ENCODE measurements around the gene LRRC2.
"Not testable (repeated sequence)": the region's sequence is repeated elsewhere in the genome, so short reads cannot be mapped to it uniquely, and the experiment has no call there.

The LRRC2 gene, protein sequence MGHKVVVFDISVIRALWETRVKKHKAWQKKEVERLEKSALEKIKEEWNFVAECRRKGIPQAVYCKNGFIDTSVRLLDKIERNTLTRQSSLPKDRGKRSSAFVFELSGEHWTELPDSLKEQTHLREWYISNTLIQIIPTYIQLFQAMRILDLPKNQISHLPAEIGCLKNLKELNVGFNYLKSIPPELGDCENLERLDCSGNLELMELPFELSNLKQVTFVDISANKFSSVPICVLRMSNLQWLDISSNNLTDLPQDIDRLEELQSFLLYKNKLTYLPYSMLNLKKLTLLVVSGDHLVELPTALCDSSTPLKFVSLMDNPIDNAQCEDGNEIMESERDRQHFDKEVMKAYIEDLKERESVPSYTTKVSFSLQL

DNA sequence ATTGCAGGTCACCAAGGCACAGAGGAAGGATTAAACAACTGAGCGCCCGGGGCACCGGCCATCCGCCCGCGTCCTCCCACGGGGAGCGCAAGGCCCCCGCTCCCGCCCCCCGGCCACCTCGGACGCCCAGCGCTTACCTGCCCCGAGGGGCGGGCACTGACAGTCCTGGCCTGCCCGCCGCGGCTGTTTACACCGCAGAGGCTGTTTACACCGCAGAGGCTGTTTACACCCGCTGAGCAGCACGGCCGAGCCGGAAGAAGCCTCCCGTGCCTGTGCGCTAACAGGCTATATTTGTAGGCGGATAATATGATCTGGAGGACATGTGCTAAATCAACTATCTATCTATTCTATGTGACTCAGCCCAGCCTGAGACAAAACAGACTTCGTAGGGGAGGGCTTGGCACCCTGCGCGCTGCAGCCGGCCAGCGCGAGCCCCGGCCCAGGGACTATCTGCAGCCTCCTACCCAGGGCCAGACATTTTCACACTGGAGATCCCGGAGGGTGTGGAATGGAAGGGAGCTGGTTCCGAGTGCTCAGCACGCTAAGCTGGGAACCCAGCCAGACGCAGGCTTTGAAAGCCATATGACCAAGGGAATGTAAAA, at the start of gene LRRC2:
LRRC2 (minus strand) TSS at position 263 of the 602 bp plus-strand sequence. CDS start 14,711 bp downstream, outside the sequence.
- DNase-seq (ENCODE audit: extremely low spot score, insufficient read length, low read depth) (no peak), FAIRE-seq (no peak)

DNA sequence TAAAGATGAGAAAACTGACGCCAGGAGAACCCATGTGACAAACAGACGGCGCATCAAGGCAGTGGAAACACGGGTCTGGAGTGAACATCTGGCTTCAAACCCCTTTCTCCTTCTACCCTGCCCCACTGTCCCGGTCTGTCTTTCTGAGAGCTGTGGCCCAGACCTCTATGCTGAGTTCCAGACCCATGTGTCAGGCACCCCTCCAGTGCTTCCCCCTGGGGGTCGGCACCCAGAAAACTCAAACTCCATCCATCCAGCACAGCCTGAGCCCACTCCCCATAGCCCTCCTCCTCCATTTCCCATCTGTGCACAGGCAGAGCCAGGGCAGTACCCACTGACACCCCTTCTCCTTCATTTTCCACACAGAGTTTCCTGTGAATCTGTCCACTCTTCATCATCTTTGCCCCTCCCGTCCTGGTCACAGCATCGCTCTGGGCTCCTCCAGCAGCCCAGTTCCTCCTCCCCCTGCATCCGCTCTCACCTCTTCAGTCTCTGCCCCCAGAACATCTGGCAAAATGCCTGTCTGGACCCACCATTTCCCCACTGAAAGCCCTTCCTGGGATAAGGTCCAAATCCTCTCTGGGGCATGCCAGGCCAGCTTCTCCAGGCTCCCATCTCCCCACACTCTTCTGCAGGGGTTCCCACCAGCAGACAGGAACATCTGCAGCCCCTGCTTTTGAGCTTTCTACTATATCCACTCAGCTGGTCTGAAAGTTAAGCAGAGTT, 49.1 kb upstream of the LRRC2 start:
- FAIRE-seq, result no peak
- no peak for DNase-seq (ENCODE audit: extremely low spot score, insufficient read length, low read depth)

DNA sequence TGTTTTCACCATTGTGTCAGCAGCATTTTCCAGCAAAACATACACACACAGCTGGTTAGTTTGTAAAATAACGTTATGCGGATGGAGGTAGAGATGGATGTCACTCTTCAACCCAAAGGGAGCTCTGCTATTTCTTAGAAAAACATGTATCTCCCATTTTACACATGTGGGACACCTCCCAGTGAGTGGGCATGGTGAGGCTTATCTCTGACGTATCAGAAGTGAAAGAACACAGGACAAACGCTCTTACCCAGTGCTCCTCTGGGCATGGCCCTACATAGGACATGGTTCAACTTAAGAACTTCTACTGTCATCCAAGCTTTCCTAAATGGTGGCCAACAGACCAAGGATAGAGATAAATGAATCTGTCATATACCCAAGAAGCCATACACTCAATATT, 48.3 kb upstream of the LRRC2 start:
- DNase-seq (ENCODE audit: extremely low spot score, insufficient read length, low read depth), result no peak
- no peak for FAIRE-seq

DNA sequence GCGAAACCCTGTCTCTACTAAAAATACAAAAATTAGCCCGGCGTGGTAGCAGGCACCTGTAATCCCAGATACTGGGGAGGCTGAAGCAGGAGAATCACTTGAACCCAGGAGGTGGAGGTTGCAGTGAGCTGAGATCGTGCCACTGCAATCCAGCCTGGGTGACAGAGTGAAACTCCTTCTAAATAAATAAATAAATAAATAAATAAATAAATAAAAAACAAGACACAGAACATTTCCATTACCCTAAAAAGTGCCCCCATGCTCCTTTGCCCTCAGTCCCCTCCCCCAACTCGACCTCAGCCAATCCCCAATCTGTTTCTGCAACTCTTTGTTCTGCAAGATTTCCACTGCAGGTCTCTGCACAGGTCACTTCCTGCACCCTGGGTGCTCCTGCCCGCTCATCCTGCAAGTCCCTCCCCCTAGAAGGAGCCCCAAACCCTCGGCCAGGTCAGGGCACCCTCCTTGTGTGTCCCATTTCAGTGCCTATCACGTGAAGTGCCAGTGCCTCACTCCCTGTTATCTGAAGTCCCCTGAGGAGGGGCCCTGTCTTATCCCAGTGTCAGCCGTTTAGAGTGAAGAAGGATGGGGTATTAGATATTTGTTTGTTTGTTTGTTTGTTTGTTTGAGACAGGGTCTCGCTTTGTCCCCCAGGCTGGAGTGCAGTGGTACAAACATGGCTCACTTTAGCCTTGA, 47.4 kb upstream of the LRRC2 start:
- FAIRE-seq, result no peak
- no peak for DNase-seq (ENCODE audit: extremely low spot score, insufficient read length, low read depth)

DNA sequence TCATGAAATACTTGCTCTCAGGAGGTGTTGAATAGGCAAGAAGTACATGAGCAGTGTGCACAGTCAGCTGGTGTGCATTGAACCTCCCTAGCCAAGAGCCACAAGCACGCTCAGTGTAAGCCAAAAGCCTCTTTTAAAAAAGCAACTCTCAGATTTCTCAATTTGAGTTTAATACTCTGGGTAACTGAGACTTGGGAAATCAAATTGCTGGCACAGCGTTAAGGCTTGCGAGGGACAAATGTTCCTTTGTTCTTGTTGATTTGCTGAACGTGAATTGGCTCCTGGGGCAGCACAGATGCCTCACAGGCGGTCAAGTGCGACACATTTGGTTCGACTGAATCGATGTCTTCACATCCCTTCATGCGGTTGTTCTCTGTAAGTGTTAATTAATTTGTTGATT, 46.2 kb upstream of the LRRC2 start, which contains the start of gene FAM240A:
FAM240A (plus strand) TSS at position 202 of the 400 bp plus-strand sequence; CDS start at position 361, 159 bp downstream.
- FAIRE-seq, result no peak

DNA sequence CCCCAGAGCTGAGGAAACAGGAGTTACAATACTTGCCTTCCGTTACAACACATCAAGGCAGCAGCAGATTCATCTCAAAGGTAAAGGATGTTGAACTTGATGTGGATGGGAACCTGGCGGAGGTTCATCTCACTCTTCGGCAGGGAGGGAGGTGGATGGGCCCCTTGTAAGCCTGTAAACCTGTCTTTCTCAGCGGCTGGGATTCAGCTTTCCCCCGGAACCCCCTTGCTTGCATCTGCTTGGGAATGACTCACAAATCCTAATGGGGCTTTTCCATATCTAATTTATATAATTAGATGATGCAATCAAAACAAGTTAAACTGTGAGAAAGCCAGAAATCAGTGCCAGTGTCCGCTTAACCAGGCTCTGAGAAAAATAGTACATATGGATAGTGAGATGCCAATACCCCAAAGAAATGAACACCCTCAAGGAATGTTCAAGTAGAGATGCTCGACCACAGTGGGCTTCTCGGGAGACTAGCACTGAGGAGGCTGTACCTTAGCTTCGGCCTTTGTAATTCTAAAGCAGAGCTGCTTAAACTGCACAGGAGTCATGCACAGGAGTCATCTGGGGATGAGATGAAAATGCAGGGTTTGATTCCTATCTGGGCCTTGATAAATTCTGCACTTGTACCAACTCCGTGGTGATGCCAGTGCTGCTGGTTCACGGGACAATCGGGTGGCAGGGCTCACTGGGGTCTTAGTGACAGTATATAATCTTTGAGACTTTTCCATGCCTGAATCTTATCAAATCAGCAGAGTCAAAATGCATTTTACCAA, 44.0 kb upstream of the LRRC2 start:
- FAIRE-seq, result no peak

More for the DNA sequence above, 46.2 kb upstream of the LRRC2 start, which contains the start of gene FAM240A:
- no peak for DNase-seq (ENCODE audit: extremely low spot score, insufficient read length, low read depth)

DNA sequence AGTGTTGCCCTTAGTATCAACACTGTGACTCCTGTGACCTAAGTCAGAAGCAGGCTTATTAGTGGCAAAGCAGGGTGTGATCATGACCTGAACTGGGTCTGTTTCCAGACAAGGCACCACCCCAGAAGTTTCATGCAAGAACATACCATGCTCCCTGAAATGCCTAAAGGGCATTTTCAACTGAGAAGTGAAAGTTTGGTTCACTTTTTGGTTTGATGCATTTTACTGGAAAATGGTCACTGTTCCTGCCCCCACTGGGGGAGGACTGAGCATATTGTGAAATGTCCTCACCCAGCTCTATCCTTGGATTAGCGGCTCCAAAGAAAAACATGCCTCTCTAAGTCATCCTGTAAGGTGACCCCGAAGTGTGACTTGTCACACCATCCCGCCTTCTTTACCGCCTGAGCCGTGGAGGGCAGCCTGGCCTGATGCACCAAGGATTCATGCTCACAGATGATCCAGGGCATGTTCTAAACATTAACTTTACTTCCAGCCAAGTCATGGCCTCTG, 43.2 kb upstream of the LRRC2 start:
- DNase-seq (ENCODE audit: extremely low spot score, insufficient read length, low read depth) (no peak), FAIRE-seq (no peak)

More for the DNA sequence above, 44.0 kb upstream of the LRRC2 start:
- DNase-seq (ENCODE audit: extremely low spot score, insufficient read length, low read depth), result no peak

DNA sequence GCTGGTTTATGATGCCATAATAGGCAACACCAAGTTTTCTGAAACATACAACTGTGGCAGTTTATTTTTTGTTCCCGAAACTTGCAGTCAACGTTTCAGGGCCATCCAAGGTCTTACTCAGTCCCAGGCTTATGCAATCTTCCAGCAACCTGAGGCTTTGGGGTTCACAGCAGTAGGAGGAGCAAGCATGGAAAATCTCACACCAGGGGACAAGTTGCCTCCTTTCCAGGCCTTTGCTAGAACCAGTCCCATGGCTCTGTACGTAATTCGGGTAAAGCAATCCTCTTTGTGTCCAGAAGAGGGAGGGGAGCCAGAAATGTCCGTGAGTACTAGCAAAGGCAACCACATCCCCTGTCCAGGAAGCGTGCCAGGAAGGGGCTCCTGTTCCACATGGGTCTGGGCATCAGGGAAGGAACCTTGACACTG, 41.5 kb upstream of the LRRC2 start:
- DNase-seq (ENCODE audit: extremely low spot score, insufficient read length, low read depth), result no peak
- FAIRE-seq, result no peak

DNA sequence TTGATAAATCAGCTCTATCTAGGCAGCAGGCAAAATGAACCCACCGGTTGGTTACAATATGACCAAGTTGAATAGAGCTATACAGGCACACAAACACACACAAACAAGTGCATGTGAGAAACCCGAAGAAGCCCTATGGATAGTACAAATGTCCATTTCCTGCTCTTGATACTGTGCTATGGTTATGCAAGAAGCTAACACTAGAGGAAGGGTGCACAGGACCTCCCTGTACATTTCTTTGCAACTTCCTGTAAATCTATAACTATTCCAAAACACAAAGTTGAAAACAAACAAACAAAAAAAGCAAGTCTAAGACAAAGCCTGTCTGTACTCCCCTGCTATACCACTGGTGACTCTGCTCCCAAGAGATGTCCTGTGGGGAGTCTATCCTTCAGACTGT, 38.0 kb upstream of the LRRC2 start:
- FAIRE-seq (no peak), DNase-seq (ENCODE audit: extremely low spot score, insufficient read length, low read depth) (no peak)

DNA sequence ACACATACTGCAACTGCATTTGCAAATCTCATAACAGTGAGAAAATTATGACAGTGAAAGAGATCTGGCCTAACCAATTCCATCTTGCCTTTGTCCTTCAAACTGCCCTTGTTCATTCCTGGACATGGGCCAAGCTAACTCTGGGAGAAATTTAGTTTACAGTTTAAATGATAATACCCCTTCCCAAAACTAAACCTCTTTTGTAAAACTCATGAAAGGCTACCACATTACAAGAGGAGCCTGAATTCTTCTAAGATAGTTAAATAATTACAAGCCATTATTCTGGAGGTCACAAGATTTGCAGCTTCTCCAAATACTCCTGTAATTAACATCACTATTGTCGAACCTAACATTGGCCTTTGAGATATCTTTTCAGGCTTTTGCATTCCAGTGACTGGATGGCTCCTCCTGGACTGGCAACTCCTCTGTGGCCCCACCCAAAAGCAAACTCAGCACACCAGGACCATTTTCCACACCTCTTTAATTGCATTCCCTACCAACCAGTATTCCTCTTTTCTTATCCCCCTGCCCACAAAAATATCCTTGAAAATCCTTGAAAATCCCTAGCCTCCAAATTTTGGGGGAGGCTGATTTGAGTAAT, 37.4 kb upstream of the LRRC2 start:
- FAIRE-seq (no peak), DNase-seq (ENCODE audit: extremely low spot score, insufficient read length, low read depth) (no peak)

DNA sequence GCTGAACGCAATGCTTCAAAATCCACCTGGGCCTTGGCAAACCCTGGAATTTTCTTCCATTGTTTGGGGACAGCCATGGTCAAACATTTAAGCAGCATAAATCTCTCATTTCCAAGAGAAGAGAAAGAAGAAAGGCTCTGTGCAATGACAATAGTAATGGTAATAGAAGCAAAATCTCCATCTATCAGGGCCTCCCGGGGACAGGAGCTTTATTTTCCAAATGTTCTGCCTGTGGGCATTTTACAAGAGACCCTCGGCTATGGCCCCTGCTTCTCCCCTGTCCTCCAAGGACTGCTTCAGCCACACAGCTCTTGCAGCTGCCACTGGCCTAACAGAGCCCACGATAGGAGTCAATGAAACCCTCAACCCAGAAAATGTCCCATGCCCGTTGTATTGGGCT, 33.5 kb upstream of the LRRC2 start:
- DNase-seq (ENCODE audit: extremely low spot score, insufficient read length, low read depth), result no peak
- FAIRE-seq, result no peak

DNA sequence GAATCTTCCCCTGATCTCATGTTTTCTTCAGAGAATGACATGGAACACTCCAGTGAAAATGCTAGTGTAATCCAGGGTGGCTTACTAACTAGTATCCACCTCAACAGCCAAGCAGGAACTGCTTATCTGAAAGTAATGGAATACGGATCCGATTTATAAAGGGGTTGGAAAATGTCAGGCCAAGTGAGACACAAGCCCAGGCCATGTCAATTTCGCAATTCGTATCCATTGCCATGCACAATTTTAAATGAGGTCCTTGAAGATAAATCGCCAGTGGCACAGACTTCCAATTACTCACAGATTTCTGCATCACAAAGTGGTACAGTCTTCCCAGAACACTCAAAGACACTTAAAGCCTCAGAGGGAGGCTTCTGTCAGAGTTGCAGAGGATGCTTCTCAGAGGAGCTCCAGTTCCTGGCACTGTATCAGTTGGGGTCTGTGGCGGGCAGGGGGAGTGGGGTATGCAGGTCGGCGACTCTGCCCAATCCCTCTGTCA, 29.8 kb upstream of the LRRC2 start:
- DNase-seq (ENCODE audit: extremely low spot score, insufficient read length, low read depth) (no peak), FAIRE-seq (no peak)

DNA sequence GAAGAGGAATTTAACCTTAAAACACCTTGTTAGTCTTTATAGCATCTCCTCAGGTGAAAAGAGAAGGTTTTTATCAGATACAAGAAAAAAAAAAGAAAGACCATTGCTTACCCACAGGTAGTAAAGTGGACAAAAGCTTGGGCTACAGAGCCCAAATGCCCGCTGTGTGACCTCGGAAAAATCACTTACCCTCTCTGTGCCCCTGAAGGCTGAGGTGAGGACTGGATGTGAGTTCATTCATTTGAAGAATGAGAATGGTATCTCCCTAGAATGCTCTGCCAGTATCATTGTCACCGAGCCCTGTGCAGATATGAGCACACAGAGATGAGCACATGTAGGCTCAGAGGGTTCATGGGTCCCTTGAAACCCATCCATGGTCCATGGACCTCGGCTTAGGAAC, 28.6 kb upstream of the LRRC2 start:
- no peak for FAIRE-seq
- no peak for DNase-seq (ENCODE audit: extremely low spot score, insufficient read length, low read depth)

DNA sequence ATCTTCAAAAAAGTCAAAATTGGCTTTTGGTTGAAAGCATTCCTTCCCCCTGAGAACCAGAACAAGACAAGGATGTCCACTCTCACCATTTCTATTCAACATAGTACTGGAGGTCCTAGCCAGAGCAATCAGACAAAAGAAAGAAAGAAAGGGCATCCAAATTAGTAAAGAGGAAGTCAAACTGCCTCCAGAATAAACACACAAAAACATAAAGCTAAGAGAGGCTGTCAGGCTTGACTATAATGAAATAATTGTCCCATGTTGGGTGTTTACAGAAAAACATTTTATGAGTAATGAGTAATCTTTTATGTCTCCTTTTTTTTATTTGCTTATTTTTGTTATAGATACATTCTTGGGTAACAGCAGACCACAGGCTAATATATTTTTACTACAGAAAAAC, 27.9 kb upstream of the LRRC2 start:
- DNase-seq (ENCODE audit: extremely low spot score, insufficient read length, low read depth), result no peak
- FAIRE-seq, result no peak

DNA sequence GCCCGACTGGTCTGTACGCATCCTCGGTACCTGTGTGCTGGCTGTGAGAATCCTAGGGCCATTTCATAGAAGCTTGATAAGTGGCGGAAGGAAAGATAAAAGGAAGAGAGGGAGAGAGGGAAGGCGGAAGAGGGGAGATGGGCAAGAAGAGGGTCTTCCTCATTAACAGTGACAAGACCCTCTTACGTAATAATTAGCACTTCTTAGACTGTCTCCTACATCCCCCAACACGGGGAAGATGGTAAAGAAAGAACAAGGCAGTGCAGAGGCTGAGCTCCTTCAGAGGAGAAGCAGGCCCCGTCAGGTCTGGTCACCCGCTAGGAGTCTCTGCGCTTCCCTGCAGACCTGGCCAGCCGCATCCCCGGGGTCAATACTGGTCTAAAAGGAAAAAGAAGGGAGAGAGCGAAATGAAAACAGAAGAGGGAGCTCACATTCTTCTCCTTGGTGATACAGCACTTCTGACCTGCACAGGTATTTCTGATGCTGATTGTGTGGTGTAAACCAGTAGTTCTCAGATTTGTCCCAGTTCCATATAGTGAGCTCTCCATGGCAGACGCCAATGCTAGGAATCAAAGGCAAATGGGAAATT, 27.3 kb upstream of the LRRC2 start:
- FAIRE-seq (no peak), DNase-seq (ENCODE audit: extremely low spot score, insufficient read length, low read depth) (no peak)

DNA sequence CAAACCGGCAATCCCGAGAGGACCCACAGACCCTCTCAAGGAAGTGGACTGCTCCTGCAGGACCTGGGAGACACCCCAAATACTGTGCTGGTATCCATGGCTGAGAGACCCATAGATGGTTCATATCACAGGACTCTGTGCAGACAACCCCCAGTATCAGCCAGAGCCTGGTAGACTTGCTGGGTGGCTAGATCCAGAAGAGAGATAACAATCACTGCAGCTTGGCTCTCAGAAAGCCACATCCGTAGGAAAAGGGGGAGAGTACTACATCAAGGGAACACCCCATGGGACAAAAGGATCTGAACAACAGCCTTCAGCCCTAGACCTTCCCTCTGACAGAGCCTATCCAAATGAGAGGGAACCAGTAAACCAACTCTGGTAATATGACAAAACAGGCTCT, 21.2 kb upstream of the LRRC2 start:
- DNase-seq (ENCODE audit: extremely low spot score, insufficient read length, low read depth); FAIRE-seq: not testable (repeated sequence)

DNA sequence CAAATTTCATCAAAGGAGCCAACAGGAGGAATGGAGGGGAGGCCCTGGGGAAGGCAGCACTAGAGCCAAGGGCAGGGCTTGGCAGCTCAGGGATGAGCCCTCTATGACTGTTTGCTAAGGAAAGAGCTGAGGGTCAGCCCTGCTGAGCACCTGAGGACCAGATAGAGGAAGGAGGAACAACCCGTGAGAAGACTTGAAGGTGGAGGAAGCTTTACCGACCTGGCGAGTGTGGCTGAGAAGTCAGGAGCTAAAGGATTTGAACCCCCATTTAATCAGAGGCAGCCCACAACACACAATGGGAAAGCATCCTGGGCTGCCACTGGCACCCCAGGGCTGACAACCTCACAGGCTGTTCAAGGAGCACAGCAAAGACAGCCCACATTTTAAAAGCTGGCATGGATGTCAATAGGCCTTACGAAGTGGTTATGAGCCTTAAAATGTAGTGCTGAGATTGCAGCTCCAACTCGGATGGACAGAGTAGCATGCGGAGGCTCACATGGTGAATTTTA, 20.7 kb upstream of the LRRC2 start:
- no peak for DNase-seq (ENCODE audit: extremely low spot score, insufficient read length, low read depth)
- no peak for FAIRE-seq

Data from GM18507 (cell line).